IMR-90 (cell line): ENCODE results near the gene PCED1A. TPM values are rescaled to one million over a fixed set of nuclear protein-coding genes. Genes with fewer than 3 reads are reported as not detected.
A peak's percentile ranks its signal among the peaks of the same experiment; 100 is the strongest.

Source experiments
- ATAC-seq: fragments of 200-7000 bp; cut with Tn5 transposase; 2 replicates; pipeline ENCODE4 v1.9.1; 2020; ENCODE audit warnings: low read depth, mild to moderate bottlenecking, moderate library complexity
- BruUV-seq: library from RNA; stranded (reverse); fragments of 400-500 nt; replicated peaks from 2 replicates; lab custom pipeline; 2021; lab: Mats Ljungman, UMichigan
- CTCF ChIA-PET: fragments of 300-600 bp; formaldehyde crosslinking; extraction: SDS; loops from one replicate; lab custom pipeline; 2021; ENCODE audit warnings: antibody characterized with exemption; lab: Yijun Ruan, JAX
- POLR2A ChIA-PET: fragments of 300-600 bp; sonication (Branson Sonifier 250); formaldehyde crosslinking; loops from one replicate; lab custom pipeline; 2022; ENCODE audit warnings: antibody characterized with exemption; ENCODE audit not compliant: unreplicated experiment; lab: Charles Lee
- DNase-seq: peaks from one replicate; pipeline ENCODE4 v3.0.0; 2013
- H2AFZ ChIP-seq: replicated peaks from 2 replicates; pipeline ENCODE3; 2013; ENCODE audit warnings: low read length, mild to moderate bottlenecking; ENCODE audit not compliant: poor library complexity
- H2AK5ac ChIP-seq: 2 replicates; pipeline ENCODE4 v1.6.1; 2013; ENCODE audit warnings: low read depth, low read length, inconsistent platforms
- H2AK9ac ChIP-seq: replicated peaks from 2 replicates; pipeline ENCODE3; 2013; ENCODE audit warnings: mild to moderate bottlenecking, low read depth, low read length, moderate library complexity; ENCODE audit not compliant: poor library complexity
- H2BK120ac ChIP-seq: 2 replicates; pipeline ENCODE4 v1.6.1; 2013; ENCODE audit warnings: low read depth, low read length, inconsistent platforms
- H2BK15ac ChIP-seq: 3 replicates; pipeline ENCODE4 v1.6.1; 2013; ENCODE audit warnings: low read depth, low read length, inconsistent platforms
- H2BK20ac ChIP-seq: 2 replicates; pipeline ENCODE4 v1.6.1; 2013; ENCODE audit warnings: low read depth, mild to moderate bottlenecking, inconsistent platforms, low read length, moderate library complexity
- H2BK5ac ChIP-seq: 2 replicates; pipeline ENCODE4 v1.6.1; 2013; ENCODE audit warnings: mild to moderate bottlenecking, low read depth, low read length, inconsistent platforms; ENCODE audit not compliant: poor library complexity, severe bottlenecking
- H3K14ac ChIP-seq: replicated peaks from 2 replicates; pipeline ENCODE4 v1.6.1; 2013; ENCODE audit warnings: low read depth, low read length, inconsistent platforms
- H3K18ac ChIP-seq: 2 replicates; pipeline ENCODE4 v1.6.1; 2013; ENCODE audit warnings: low read depth, low read length, control low read depth
- H3K23ac ChIP-seq: 2 replicates; pipeline ENCODE4 v1.6.1; 2013; ENCODE audit warnings: low read depth, low read length, inconsistent platforms
- H3K27ac ChIP-seq: 2 replicates; pipeline ENCODE4 v1.5.1; 2013; ENCODE audit warnings: mild to moderate bottlenecking, control low read depth, low read length; ENCODE audit not compliant: insufficient read depth
- H3K27me3 ChIP-seq: 2 replicates; pipeline ENCODE4 v1.6.1; 2013; ENCODE audit warnings: low read length; ENCODE audit not compliant: control insufficient read depth, insufficient read depth
- H3K36me3 ChIP-seq: 2 replicates; pipeline ENCODE4 v1.6.1; 2013; ENCODE audit warnings: low read length, mixed read lengths; ENCODE audit not compliant: control insufficient read depth, insufficient read depth
- H3K4ac ChIP-seq: 2 replicates; pipeline ENCODE4 v1.6.1; 2013; ENCODE audit warnings: low read depth, low read length, inconsistent platforms
- H3K4me1 ChIP-seq: 2 replicates; pipeline ENCODE4 v1.6.1; 2013; ENCODE audit warnings: low read length, mixed read lengths; ENCODE audit not compliant: control insufficient read depth, insufficient read depth
- H3K4me2 ChIP-seq: 2 replicates; pipeline ENCODE4 v1.6.1; 2013; ENCODE audit warnings: low read depth, mild to moderate bottlenecking, control low read depth, low read length, moderate library complexity
- H3K4me3 ChIP-seq: 2 replicates; pipeline ENCODE4 v1.5.1; 2013; ENCODE audit warnings: low read depth, mild to moderate bottlenecking, control low read depth, low read length, moderate library complexity; ENCODE audit not compliant: insufficient read depth
- H3K56ac ChIP-seq: 2 replicates; pipeline ENCODE4 v1.6.1; 2013; ENCODE audit warnings: low read length, inconsistent platforms; ENCODE audit not compliant: insufficient read depth; ENCODE audit errors: extremely low read depth
- H3K79me1 ChIP-seq, 2 experiments: 2 replicates each; pipeline ENCODE4 v1.6.1; 2013; ENCODE audit warnings: low read length in 2 of 2, inconsistent platforms in 1 of 2, low read depth in 1 of 2
- H3K9ac ChIP-seq: 2 replicates; pipeline ENCODE4 v1.6.1; 2013; ENCODE audit warnings: low read depth, low read length, control low read depth
- H3K9me1 ChIP-seq: 2 replicates; pipeline ENCODE4 v1.6.1; 2013; ENCODE audit warnings: low read length, inconsistent platforms; ENCODE audit not compliant: insufficient read depth
- H3K9me3 ChIP-seq: 2 replicates; pipeline ENCODE4 v1.6.1; 2013; ENCODE audit warnings: low read length; ENCODE audit not compliant: control insufficient read depth, insufficient read depth
- H4K20me1 ChIP-seq: 2 replicates; pipeline ENCODE4 v1.6.1; 2013; ENCODE audit warnings: low read length, inconsistent platforms; ENCODE audit not compliant: insufficient read depth
- H4K5ac ChIP-seq: 2 replicates; pipeline ENCODE4 v1.6.1; 2013; ENCODE audit warnings: mild to moderate bottlenecking, low read depth, low read length, control low read depth
- H4K8ac ChIP-seq, 2 experiments: 2 replicates each; pipeline ENCODE4 v1.6.1; 2013; ENCODE audit warnings: low read depth in 2 of 2, low read length in 2 of 2, control low read depth in 1 of 2, inconsistent platforms in 1 of 2
- H4K91ac ChIP-seq: 2 replicates; pipeline ENCODE4 v1.6.1; 2013; ENCODE audit warnings: low read depth, low read length, inconsistent platforms; ENCODE audit not compliant: insufficient read depth
- BHLHE40 ChIP-seq: fragments of 150-350 bp; IDR thresholded peaks from 2 replicates; pipeline ENCODE4 v1.6.1; 2016; ENCODE audit warnings: mild to moderate bottlenecking, low read depth, low read length
- CEBPB ChIP-seq: IDR thresholded peaks from 2 replicates; pipeline ENCODE4 v1.6.1; 2012; ENCODE audit warnings: low read depth, low read length, improper control_type of control experiment
- FOS ChIP-seq: fragments of 150-350 bp; IDR thresholded peaks from 2 replicates; pipeline ENCODE4 v1.6.1; 2016; ENCODE audit warnings: low read depth, low read length
- MAFK ChIP-seq: IDR thresholded peaks from 2 replicates; pipeline ENCODE4 v1.6.1; 2012; ENCODE audit warnings: low read depth, low read length, improper control_type of control experiment
- NFE2L2 ChIP-seq: fragments of 150-350 bp; IDR thresholded peaks from 2 replicates; pipeline ENCODE4 v1.6.1; 2016; ENCODE audit warnings: low read depth, mild to moderate bottlenecking, low read length
- USF2 ChIP-seq: fragments of 150-350 bp; IDR thresholded peaks from 2 replicates; pipeline ENCODE4 v1.6.1; 2017; ENCODE audit warnings: mild to moderate bottlenecking, antibody characterized with exemption, low read length, low read depth
- WGBS, 2 experiments: methylation state at CpG; one replicate each; pipeline versions ENCODE4 v1.1.5 to v1.1.7; 2013; ENCODE audit warnings: missing lambda C conversion rate in 2 of 2; ENCODE audit not compliant: insufficient read length in 1 of 2; ENCODE audit errors: extremely low coverage in 2 of 2; 5-methylcytosine and 5-hydroxymethylcytosine counted together
- dilution Hi-C: fragments of 300-500 bp; cut with HindIII; formaldehyde crosslinking; loops from one replicate; pipeline ENCODE4 v1.14.3; 2018; ENCODE audit warnings: low sequenced_read_pairs; ENCODE audit not compliant: unreplicated experiment
- in situ Hi-C: fragments of 300-500 bp; cut with MboI; formaldehyde crosslinking; loops from 3 replicates; pipeline ENCODE4 v1.14.3; 2019; ENCODE audit warnings: low sequenced_read_pairs, inconsistent platforms, mixed read lengths
- intact Hi-C: fragments of 100-400 bp; cut with micrococcal nuclease; formaldehyde crosslinking; loops from 2 replicates; pipeline ENCODE4 v1.10.0; 2022
- polyA plus RNA-seq, 3 experiments: library from polyadenylated mRNA; depleted of rRNA; stranded (reverse); fragments of >200 nt; gene quantifications; 2 replicates each; pipeline ENCODE4 v1.2.3, GENCODE V29; 2012; ENCODE audit warnings: low replicate concordance in 1 of 3
- total RNA-seq: library from RNA; depleted of rRNA; stranded (reverse); fragments of >200 nt; gene quantifications from 2 replicates; pipeline ENCODE4 v1.2.3, GENCODE V29; 2012
- TF ChIP-seq, protein P1 (sequence below): fragments of 150-350 bp; IDR thresholded peaks from 2 replicates; pipeline ENCODE4 v1.6.1; 2016; ENCODE audit warnings: low read depth, mild to moderate bottlenecking, low read length, moderate library complexity, borderline replicate concordance

Gene PCED1A
- total and polyA plus RNA-seq, 2 of the 4 experiments (the other 2 are of a cell fraction): 9.7 to 33.4 TPM

- Histone ChIP-seq H3K18ac (no peak overlapping the region; the same call in 1 of the 2 replicates), H3K4me3 (no peak overlapping the region), H3K4me2 (no peak overlapping the region), H3K79me1 (0 out of 4 replicates have a peak, but pooled peaks cover 0 to 5% of the 10 kb centered on the region in 2 experiments), H3K9ac (no peak overlapping the region), H3K23ac (no peak overlapping the region), H2BK15ac (0 out of 3 replicates have a peak overlapping the region, but pooled peaks have one; percentile 7), H2AK5ac (peak overlapping the region; percentile 98), H3K9me3 (peaks cover 2% of the 10 kb centered on the region; the same call in 1 of the 2 replicates), H3K9me1 (peaks cover 28% of the 10 kb centered on the region), H3K36me3 (no peaks in the 10 kb centered on the region), H3K14ac (no peak overlapping the region), H3K4ac (peak overlapping the region; percentile 27; the same call in 1 of the 2 replicates), H2BK5ac (no peak overlapping the region), H3K4me1 (peaks cover 35% of the 10 kb centered on the region), H3K56ac (no peak overlapping the region), H3K27ac (no peak overlapping the region), H4K8ac (0 out of 4 replicates have a peak overlapping the region, but pooled peaks of 1 of the 2 experiments have one; percentile 22), H2BK20ac (no peak overlapping the region), H4K91ac (no peak overlapping the region; the same call in 1 of the 2 replicates), H4K20me1 (no peaks in the 10 kb centered on the region), H2BK120ac (peak overlapping the region; percentile 40), H2AK9ac (peak overlapping the region; percentile 65), H2AFZ (no peak overlapping the region), H3K27me3 (no peaks in the 10 kb centered on the region), H4K5ac (no peak overlapping the region)
- BruUV-seq: no TSS peak
- intact Hi-C loops: no loop called here
- ATAC-seq (no peak), DNase-seq (peak; percentile 9)
- WGBS, 2 experiments: 71% methylated on average over 10 of the region's 20 CpGs; no CpG with 5 or more reads in 1 of the 2 experiments
- ChIA-PET POLR2A (no interaction called here), CTCF (no interaction called here)
- dilution Hi-C loops: no loop called here
- TF ChIP-seq FOS: no peak
- no peak for TF ChIP-seq NFE2L2
- TF ChIP-seq BHLHE40: no peak
- TF ChIP-seq MAFK: no peak
- no peak for TF ChIP-seq USF2
- no peak for TF ChIP-seq CEBPB
- TF ChIP-seq, protein P1, sequence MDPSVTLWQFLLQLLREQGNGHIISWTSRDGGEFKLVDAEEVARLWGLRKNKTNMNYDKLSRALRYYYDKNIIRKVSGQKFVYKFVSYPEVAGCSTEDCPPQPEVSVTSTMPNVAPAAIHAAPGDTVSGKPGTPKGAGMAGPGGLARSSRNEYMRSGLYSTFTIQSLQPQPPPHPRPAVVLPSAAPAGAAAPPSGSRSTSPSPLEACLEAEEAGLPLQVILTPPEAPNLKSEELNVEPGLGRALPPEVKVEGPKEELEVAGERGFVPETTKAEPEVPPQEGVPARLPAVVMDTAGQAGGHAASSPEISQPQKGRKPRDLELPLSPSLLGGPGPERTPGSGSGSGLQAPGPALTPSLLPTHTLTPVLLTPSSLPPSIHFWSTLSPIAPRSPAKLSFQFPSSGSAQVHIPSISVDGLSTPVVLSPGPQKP: no peak
- in situ Hi-C loops: loop anchor here (25.0 kb wide), 1 partner anchor 704 kb away; the partner anchor contains the start of gene STK35
These were observed 23.7 kb downstream of the PCED1A start for GRCh38 chr20:2816583-2817340.
